Limb (tissue), 2 donors: ENCODE data around the gene CST9.
"Not testable (repeated sequence)": the region's sequence is repeated elsewhere in the genome, so short reads cannot be mapped to it uniquely, and the experiment has no call there.

Source experiments
- DNase-seq, 2 donors: peaks; one replicate each; pipeline ENCODE4 v3.0.0-alpha.2; 2016; ENCODE audit errors: extremely low spot score in 2 of 2

Gene CST9

DNA sequence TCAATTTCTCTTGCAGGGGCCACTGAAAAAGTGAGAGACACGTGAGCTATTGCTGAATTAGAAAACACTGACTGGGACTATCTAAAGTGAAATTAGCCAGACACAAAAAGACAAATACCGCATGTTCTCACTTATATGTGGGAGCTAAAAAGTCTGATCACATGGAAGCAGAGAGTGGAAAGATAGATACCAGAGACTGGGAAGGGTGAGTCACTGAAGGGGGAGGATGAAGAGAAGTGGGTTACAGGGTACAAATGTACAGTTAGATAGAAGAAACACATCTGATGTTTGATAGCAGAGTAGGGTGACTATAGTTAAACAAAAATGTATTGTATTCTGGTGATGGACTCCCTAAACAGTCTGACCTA lies 18.6 kb upstream of the CST9 start:
- DNase-seq: no peak

DNA sequence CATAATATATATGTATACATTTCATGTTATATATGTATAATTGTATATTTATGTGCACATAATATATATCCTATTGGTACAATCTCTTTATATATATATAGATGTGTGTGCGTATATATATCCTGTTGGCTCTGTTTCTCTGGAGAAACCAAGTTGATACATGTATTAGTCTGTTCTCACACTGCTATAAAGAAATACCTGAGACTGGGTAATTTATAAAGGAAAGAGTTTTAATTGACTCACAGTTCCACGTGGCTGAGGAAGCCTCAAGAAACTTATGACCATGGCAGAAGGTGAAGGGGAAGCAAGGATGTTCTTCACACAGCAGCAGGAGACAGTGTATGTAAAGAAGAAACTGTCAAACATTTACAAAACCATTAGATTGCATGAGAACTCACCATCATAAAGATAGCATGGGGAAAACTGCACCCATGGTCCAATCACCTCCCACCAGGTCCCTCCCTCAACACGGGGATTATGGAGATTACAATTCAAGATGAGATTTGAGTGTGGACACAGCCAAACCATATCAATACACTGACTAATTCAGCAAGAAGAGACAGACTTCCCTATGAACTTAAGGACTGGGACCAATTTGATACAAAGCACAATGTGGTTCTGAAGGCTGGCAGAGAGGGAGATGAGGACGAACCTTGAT lies 18.1 kb upstream of the CST9 start:
- DNase-seq: no peak

DNA sequence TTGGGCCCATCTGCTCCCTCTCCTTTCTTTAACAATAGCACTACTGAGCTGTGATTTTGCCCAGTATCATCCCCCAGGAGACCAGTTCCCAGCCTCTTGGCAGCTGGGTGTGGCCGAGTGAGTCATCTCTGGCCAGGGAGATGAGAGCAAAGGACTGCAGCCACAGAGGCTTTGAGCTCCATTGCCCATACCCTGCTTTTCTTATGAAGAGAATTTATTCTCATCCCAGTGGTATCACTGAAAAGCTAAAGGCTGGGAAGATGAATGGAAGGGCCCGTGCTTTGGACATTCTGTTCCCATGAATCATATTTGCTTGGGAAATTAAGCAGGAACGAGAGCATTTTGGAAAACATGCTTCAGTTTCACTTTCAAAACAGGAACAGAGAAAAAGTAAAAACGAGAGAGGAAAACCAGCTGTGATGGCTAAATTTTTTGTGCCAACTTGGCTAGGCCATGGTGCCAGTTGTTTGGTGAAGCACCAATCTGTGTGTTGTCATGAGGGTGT lies 17.2 kb upstream of the CST9 start:
- DNase-seq: no peak

DNA sequence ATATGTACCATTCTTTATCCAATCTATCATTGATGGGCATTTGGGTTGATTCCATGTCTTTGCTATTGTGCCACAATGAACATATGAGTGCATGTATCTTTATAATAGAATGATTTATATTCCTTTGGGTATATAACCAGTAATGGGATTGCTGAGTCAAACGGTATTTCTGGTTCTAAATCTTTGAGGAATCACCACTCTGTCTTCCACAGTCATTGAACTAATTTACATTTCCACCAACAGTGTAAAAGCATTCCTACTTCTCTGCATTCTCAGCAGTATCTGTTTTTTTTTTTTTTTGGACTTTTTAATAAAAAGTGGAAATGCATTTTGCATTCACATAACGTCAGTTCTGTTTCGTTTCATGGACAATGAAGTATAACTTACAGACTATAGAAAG lies 16.7 kb upstream of the CST9 start:
- DNase-seq: not testable (repeated sequence)

DNA sequence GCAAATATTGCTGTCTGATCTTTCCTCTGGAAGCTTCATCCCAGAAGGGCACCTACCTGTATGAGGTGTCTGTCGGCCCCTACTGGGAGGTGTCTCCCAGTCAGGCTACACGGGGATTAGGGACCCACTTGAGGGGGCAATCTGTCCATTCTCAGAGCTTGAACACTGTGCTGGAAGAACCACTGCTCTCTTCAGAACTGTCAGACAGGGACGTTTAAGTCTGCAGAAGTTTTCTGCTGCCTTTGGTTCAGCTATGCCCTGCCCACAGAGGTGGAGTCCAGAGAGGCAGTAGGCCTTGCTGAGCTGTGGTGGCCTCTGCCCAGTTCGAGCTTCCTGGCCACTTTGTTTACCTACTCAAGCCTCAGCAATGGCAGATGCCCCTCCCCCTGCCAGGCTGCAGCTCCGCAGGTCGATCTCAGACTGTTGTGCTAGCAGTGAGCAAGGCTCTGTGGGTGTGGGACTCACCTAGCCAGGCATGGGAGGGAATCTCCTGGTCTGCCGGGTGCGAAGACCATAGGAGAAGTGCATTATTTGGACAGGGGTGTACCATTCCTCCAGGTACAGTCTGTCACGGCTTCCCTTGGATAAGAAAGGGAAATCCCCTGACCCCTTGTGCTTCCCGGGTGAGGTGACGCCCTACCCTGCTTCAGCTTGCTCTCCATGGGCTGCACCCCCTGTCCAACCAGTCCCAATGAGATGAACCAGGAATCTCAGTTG lies 15.1 kb upstream of the CST9 start:
- not testable (repeated sequence) for DNase-seq

DNA sequence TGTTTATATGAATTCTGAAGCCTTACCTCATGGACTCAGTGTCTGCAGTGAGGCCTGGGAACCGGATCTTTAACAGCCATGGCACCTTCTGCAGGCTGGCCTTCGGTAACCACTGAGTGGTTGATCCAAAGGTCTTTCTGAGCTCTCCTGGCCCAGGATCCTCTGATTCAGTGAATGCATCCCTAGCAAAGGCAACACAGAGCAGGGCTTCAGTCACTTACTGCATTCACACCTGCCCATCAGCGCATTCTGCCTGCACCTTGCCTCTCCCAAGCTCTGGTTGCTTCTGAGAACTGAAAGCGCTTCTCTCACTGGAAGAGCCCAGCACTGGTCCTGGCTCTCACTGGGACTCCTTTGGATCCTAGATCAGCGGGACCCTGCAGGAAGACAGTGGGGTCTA lies 8.4 kb upstream of the CST9 start:
- no peak for DNase-seq

DNA sequence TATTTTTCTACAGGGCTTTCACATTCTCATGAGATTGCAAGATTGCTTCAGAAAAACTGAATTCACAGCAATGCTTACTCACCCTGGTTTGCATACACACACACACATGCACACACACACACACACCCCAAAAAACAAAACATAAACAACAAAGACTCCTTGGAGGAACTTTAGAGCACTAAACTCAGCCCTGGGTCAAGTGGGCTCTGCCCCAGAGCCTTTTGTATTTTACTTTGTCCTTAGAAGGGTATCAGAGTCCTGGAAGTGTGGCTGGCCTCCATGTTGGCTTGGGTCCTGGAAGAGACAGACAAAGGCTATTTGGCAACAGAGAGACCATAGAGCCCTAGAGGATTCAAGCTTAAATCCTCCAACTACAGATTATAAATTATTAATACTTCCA lies 8.0 kb upstream of the CST9 start:
- DNase-seq: no peak

DNA sequence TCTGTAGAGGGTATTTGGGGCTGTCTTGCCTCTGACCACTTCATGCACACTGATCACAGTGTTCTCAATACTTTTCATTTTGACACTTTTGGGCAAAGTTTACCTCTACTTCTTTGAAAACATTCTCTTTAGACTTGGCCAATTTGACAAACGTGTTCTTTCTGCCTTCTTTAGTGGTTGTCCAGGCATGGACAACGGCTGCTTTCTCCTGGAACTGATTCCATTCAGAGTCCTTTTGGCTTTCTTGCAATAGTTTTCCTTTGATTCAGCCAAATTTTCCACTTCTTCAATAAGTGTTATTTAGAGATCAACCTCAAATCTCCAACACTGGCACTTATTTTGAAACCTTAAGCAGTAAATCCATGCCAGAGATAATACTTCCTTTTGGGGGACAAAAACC lies 6.7 kb upstream of the CST9 start:
- DNase-seq: no peak

DNA sequence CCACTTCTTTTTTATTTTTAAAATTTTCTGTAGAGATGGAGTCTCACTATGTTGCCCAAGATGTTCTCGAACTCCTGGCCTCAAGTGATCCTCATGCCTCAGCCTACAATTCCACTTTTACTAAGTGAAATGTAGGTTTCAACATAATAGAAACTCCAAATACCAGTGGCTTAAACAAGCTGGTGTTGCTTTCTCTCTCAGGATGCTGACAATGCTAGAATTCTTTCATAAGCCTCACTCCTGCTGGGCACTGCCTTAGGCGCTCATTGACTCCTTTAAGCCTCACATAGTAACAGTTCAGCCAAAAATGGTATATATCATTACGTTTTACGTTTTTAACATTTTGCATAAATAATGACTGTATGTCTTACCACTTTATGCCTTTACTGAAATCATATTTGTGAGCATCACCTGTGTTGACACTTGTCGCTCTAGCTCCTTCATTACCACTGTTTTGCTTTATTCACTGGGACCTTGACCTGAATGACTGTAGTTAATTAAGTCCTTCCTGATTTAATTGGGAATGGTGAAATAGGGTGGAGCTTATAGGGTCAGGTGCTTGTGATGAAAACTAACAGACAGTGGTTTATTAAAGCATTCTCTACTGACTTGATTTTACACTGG lies 3.9 kb upstream of the CST9 start:
- DNase-seq: no peak

DNA sequence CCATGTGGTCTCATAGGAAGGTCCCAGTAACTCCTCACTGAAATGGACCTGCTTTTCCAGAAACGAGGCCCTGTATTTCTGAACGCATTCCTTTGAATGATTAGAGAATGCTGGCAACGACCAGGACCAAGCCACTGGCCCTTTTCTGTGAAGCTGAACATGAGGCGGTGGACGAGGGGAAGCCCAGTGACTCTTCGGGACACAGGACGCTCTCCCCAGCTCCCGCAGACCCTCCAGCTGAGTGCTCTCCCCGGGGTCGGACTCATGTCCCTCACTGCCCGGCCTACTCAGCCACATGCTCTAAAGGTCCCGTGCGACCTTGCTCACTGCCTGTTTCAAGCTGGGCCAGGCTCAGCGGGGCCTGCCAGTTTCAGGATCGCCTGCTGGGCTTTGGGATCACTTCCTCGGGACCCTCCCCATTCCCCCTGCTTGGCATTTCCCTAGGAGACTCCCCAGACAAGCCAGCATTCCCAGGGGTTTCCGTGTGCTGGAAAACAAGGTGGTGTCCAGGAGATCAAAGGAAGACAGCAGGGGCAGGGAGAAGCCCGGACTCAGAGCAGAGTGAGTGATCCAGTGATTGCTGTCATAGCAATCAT lies 2.6 kb upstream of the CST9 start:
- DNase-seq: no peak

DNA sequence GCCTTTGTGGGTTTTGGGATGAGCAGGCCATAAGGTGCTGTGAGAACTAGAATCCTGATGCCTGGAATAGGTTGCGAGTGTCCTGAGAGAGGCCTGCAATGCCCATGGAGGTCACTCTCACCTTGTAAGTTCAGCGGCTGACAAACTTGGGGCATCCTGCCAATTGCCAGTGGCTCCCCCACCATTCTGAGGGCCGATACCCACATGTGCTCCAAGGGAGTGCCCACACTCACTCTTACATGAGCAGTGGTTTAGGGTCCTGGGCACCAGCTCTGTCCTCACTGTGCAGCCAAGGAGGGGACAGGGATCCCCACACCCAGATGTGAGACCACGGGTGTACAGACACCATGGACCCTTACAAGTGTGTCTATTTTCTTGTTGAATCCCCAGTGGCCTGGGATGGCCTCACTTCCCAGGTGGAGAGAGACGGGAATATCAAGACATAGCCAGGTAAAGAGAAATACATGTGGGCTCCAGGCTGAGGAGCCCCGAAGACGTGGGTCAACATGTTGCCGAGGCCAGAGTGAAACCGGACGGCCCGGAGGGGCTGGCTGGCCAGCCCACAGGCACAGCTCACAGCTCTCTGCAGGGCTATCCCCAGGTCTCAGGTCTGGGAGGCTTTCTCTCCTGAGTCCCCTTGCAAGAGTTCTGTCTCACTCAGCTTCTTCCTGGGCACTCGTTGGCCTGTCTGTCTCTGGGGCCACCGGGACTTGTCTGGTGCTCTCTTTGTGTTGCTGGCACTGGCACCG lies 2.0 kb upstream of the CST9 start:
- no peak for DNase-seq

DNA sequence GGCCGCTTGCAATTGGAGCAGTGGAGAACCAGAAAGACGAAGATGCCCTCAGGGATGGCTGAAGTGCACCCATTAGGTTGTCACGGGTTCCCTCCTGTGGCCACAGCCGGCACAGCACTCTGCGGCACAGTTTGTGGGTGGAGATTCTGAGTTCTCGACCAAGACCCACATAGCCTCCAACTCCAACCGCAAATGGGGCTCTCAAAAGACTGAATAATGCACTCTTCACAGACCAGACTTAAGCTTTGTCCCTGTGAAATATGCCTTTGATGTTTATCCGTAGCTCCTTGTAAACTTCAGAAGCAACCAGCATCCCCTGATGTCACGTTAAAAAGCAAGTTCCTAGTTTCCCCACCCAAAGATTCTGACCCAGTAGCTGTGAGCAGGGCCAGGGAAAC lies 934 bp upstream of the CST9 start:
- DNase-seq: peak; percentile 48 to 84

DNA sequence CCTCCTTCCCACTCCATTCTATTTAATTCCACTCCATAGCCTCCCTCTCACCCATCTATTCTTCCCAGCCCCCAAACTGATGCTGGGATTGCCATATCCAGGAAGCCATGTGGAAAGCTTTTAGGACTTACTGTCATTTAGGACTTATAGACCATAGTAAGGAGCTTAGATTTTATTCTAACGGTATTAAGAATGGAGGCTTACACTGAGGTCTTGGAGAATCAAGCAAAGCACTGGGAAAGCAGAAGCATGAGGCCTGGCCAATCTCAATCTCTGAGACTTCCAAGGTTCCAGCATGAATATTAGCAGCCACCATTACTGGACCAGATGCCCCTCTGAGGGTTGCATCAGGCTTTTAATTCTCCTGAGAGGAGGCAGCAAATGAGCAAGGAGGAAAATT lies 1.4 kb downstream of the CST9 start:
- DNase-seq: no peak

DNA sequence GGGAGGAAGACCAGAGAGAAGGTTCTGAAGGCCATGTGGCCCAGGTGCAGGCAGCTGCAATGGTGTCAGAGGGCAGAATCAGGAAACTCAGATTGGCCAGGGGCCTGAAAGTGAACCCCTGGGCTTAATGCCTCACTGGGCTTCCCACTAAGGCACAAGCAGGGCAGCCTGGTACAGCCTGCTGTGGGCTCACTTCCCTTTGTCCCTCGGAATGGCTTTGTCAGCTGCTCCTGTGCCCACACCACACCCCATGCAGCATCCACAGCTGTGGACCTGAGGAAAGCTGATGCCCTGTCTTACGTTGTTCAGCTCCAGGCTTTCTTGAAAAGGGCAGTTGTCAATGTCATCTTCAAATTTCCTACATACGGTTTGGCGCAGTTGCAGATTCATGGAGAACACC lies 2.4 kb downstream of the CST9 start:
- DNase-seq: no peak

DNA sequence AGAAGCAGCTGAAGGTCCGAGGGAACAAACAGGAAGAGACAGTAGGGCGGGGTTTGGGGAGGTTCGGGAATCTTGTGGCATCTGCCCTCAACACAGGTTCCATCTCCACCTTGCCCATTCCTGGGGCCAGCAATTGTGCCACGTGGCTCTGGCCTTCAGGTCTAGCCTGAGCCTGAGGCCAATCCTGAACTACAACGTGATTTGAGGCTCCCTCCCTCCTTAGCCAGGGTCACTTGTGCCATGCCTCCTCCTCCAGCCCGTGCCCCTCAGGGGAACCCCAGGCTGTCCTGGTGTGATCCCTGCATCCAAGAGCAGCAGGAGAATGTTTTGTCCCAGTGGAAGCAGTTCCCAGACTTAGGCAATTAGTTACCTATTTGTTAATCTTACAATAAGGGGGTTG lies 3.0 kb downstream of the CST9 start:
- DNase-seq: no peak

DNA sequence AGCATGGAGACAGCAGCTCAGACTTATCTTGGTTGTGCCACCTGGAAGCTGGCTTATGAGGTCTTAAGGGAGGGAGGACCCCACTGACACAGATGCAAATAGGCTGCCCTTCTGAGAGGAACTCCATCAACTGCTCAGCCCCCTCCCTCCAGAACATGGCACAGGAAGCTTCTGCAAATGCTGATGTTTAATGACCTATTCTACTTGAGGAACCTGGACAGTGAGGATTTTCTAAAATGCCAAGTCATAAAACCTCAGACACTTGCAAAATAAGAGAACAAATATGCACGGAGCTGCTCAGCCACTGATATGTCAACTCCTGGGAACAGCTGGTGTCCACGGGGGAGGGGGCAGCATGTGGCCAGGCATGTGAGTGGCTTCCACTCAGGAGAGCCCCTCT lies 3.5 kb downstream of the CST9 start:
- no peak for DNase-seq

DNA sequence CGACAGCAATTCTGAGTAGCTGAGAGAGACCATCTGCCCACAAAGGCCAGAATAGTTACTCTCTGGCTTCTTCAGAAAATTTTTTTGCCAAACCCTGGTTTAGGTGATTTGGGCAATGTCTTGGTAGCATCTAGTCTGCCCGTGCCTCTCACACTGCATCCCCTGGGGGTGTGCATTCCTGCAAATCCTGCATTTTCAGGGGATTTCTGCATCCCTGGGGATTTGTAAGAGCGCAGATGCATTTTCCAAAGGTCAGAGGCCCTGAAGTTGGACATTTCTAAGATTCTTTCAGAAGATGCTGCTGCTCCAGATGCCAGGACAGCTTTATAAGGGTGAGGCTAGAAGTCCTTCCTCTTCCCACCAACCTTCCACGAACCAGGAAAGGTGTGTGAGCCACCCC lies 4.0 kb downstream of the CST9 start:
- DNase-seq: no peak

DNA sequence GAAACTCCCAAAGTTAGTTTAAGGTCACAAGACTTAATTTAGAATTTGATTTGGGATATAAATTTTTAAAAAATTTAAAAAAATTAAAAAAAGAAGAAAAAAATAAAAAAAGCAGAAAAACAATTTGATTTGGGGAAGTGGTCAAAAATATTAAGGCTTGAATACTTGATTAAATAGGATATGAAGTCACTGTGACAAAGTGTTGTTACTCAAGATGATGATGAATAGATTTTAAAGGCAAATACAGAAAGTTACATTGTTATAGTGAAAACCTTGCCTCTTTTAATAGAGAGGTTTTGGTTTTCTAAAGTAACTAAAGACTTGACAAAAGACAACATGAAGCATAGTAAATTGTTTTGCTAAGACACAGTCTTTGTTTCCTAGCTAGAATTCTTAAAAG lies 7.2 kb downstream of the CST9 start:
- no peak for DNase-seq

DNA sequence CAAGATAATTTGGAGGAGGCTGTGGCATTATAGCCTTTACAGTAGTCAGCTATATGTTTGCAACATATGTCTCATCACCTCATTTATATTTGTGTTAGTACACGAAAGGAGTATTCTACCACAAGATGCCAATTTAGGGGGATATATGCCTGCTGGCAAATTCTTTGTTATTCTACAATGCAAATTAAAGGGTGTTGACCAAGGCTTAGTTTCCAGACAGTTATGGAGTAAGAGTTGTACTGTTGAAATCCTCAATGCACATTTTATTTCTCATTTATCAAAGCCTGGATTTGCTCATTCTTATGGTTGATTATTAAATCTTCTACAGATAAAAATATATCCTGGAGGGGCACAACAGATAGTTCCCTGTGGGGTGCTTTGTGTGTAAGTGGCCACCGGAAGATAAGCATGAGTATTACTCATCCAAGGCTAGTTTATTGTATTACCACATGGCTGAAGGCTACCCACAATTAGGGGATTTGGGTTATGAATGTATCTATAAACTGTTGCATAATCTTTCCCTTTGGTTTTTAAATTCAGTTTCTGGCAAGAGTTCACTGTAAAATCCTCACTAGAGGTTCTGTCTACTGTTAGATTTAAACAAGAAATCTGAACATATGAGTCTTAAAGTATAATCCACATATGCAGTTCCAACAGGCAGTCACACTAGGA lies 9.0 kb downstream of the CST9 start:
- no peak for DNase-seq

DNA sequence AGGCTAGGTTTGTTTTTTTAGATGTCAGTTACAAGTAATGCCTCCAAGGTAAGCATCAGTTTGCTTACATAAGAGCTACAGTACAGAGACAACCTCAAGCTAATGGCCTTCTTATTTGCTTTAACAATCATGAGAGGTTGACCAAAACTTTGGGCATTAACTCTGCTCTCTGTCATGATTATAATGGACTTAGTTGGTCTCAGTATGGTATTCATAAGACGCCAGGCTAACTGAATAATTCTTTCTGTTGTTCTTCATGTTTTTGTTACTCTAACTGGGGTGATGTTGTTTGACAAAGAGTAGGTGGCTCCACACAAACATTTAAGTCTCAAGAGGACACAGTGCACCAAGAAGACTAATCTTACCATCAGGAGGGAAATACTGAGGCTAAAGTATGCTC lies 9.8 kb downstream of the CST9 start:
- no peak for DNase-seq
